ENCODE data around the gene VARS1.

GRCh38 chr6:31775184-31775583 lies 20.4 kb downstream of the VARS1 start:
- no peak for TF ChIP-seq CTCF (IDR thresholded peaks at IDR 0.05)
- no peak for TF ChIP-seq POLR2A (IDR thresholded peaks at IDR 0.05)

Measured in testis (tissue), 2 donors.